ELR (cell line): ENCODE data around the gene REEP3.
"Not testable (repeated sequence)": the region's sequence is repeated elsewhere in the genome, so short reads cannot be mapped to it uniquely, and the experiment has no call there.

Experiments used
- DNase-seq: peaks from one replicate; pipeline ENCODE4 v3.0.0-alpha.2; 2015; ENCODE audit warnings: low read depth

Gene REEP3

GRCh38 chr10:63549810-63550209 lies 28.6 kb downstream of the REEP3 start:
- DNase-seq = no peak

- peak; percentile 85 for DNase-seq
Measured at GRCh38 chr10:63553031-63553430, 31.8 kb downstream of the REEP3 start.

GRCh38 chr10:63553473-63553872 lies 32.3 kb downstream of the REEP3 start:
- peak; percentile 60 for DNase-seq

GRCh38 chr10:63554657-63555056 lies 33.5 kb downstream of the REEP3 start:
- DNase-seq = peak; percentile 95

- no peak for DNase-seq
Measured at GRCh38 chr10:63555330-63555729, 34.1 kb downstream of the REEP3 start.

- DNase-seq = no peak
Measured at GRCh38 chr10:63558132-63558784, 37.1 kb downstream of the REEP3 start.

GRCh38 chr10:63561341-63561740 lies 40.1 kb downstream of the REEP3 start:
- DNase-seq = no peak

- no peak for DNase-seq
Measured at GRCh38 chr10:63562391-63562790, 41.2 kb downstream of the REEP3 start.

- DNase-seq = no peak
Measured at GRCh38 chr10:63562857-63563256, 41.7 kb downstream of the REEP3 start.

GRCh38 chr10:63563623-63564022 lies 42.4 kb downstream of the REEP3 start:
- DNase-seq = no peak

- not testable (repeated sequence) for DNase-seq
Measured at GRCh38 chr10:63564731-63565130, 43.5 kb downstream of the REEP3 start.

GRCh38 chr10:63573068-63573697 lies 52.0 kb downstream of the REEP3 start:
- DNase-seq = no peak

- DNase-seq = no peak
Measured at GRCh38 chr10:63574011-63574410, 52.8 kb downstream of the REEP3 start.

- DNase-seq = no peak
Measured at GRCh38 chr10:63576501-63576900, 55.3 kb downstream of the REEP3 start.

- DNase-seq = no peak
Measured at GRCh38 chr10:63578501-63578900, 57.3 kb downstream of the REEP3 start.

GRCh38 chr10:63579371-63580014 lies 58.3 kb downstream of the REEP3 start:
- DNase-seq = no peak

- DNase-seq = no peak
Measured at GRCh38 chr10:63582690-63583089, 61.5 kb downstream of the REEP3 start.

GRCh38 chr10:63583397-63583796 lies 62.2 kb downstream of the REEP3 start:
- no peak for DNase-seq

GRCh38 chr10:63583909-63584724 lies 62.9 kb downstream of the REEP3 start:
- no peak for DNase-seq

- no peak for DNase-seq
Measured at GRCh38 chr10:63584725-63585035, 63.5 kb downstream of the REEP3 start.

GRCh38 chr10:63585041-63585440 lies 63.8 kb downstream of the REEP3 start:
- no peak for DNase-seq

- DNase-seq = no peak
Measured at GRCh38 chr10:63586043-63586442, 64.8 kb downstream of the REEP3 start.

- no peak for DNase-seq
Measured at GRCh38 chr10:63587191-63587590, 66.0 kb downstream of the REEP3 start.
